GM19238 (cell line): Measurements from ENCODE around the gene FAM149A.

Experiments
- DNase-seq: peaks from one replicate; pipeline ENCODE4 v3.0.0; 2011; ENCODE audit warnings: low spot score; ENCODE audit not compliant: insufficient read length

The FAM149A gene

GRCh38 chr4:186158021-186158813 is 53.7 kb downstream of the FAM149A start:
- no peak for DNase-seq

- no peak for DNase-seq
These were observed 54.5 kb downstream of the FAM149A start for GRCh38 chr4:186158966-186159365.

- DNase-seq, result no peak
These were observed 55.1 kb downstream of the FAM149A start for GRCh38 chr4:186159613-186160012.

- DNase-seq, result peak; percentile 62
These were observed 56.6 kb downstream of the FAM149A start for GRCh38 chr4:186161138-186161537.

GRCh38 chr4:186166852-186167512 is 62.5 kb downstream of the FAM149A start:
- no peak for DNase-seq

GRCh38 chr4:186167605-186168004 is 63.1 kb downstream of the FAM149A start:
- DNase-seq, result no peak

GRCh38 chr4:186168750-186169149 is 64.2 kb downstream of the FAM149A start:
- DNase-seq, result no peak

- no peak for DNase-seq
These were observed 64.9 kb downstream of the FAM149A start for GRCh38 chr4:186169333-186169944.

- DNase-seq, result no peak
These were observed 65.7 kb downstream of the FAM149A start for GRCh38 chr4:186169945-186170802.

GRCh38 chr4:186170966-186171365 is 66.5 kb downstream of the FAM149A start:
- no peak for DNase-seq

GRCh38 chr4:186172546-186172945 is 68.0 kb downstream of the FAM149A start:
- DNase-seq, result no peak

GRCh38 chr4:186188107-186188506 is 83.6 kb downstream of the FAM149A start:
- DNase-seq, result no peak

- no peak for DNase-seq
These were observed 85.2 kb downstream of the FAM149A start for GRCh38 chr4:186189656-186190055.

- DNase-seq, result peak; percentile 51
These were observed 86.2 kb downstream of the FAM149A start for GRCh38 chr4:186190581-186191199.

GRCh38 chr4:186191200-186192065 is 86.9 kb downstream of the FAM149A start, which contains the start of gene CYP4V2:
CYP4V2 (plus strand) TSS chr4:186191567; CDS start chr4:186191824, 257 bp downstream.
- peak; percentile 87 for DNase-seq

GRCh38 chr4:186192066-186192612 is 87.6 kb downstream of the FAM149A start:
- peak; percentile 15 for DNase-seq

GRCh38 chr4:186193851-186194250 is 89.3 kb downstream of the FAM149A start:
- DNase-seq, result no peak

GRCh38 chr4:186196063-186196462 is 91.6 kb downstream of the FAM149A start:
- no peak for DNase-seq

- DNase-seq, result no peak
These were observed 96.0 kb downstream of the FAM149A start for GRCh38 chr4:186200516-186200915.

GRCh38 chr4:186201010-186201409 is 96.5 kb downstream of the FAM149A start:
- no peak for DNase-seq
